HepG2 (cell line): ENCODE data around the gene LTA. TPM values are rescaled to one million over a fixed set of nuclear protein-coding genes. Genes with fewer than 3 reads are reported as not detected.

ENCODE experiments used
- ARID2 ChIP-seq: sonication (generic); formaldehyde crosslinking; IDR thresholded peaks from 2 replicates; pipeline ENCODE4 v1.8.1; 2022; ENCODE audit warnings: mild to moderate bottlenecking, missing genetic modification reagents, borderline replicate concordance
- BORCS8-MEF2B ChIP-seq: sonication (generic); formaldehyde crosslinking; IDR thresholded peaks from 2 replicates; pipeline ENCODE4 v1.8.0; 2022; ENCODE audit warnings: mild to moderate bottlenecking, missing genetic modification reagents
- BRF2 ChIP-seq: sonication (generic); formaldehyde crosslinking; IDR thresholded peaks from 2 replicates; pipeline ENCODE4 v1.8.1; 2022; ENCODE audit warnings: mild to moderate bottlenecking, missing genetic modification reagents
- CC2D1A ChIP-seq: sonication (generic); formaldehyde crosslinking; IDR thresholded peaks from 2 replicates; pipeline ENCODE4 v1.8.1; 2023; ENCODE audit warnings: mild to moderate bottlenecking, missing genetic modification reagents
- E2F5 ChIP-seq: sonication (generic); formaldehyde crosslinking; conservative IDR thresholded peaks from 2 replicates; pipeline ENCODE4 v1.4.0; 2020; ENCODE audit warnings: missing genetic modification reagents
- IKZF5 ChIP-seq: IDR thresholded peaks from 2 replicates; pipeline ENCODE4 v1.6.1; 2018; ENCODE audit warnings: missing genetic modification reagents, mild to moderate bottlenecking, missing compliant biosample characterization
- NBN ChIP-seq: fragments of 450-650 bp; conservative IDR thresholded peaks from 2 replicates; pipeline ENCODE4 v1.6.1; 2017
- NR1H2 ChIP-seq: sonication (generic); formaldehyde crosslinking; IDR thresholded peaks from 2 replicates; pipeline ENCODE4 v1.8.1; 2022; ENCODE audit warnings: low read depth, missing genetic modification reagents, borderline replicate concordance
- NR2F2 ChIP-seq: IDR thresholded peaks from 2 replicates; pipeline ENCODE4 v1.6.1; 2012; ENCODE audit warnings: low read depth, inconsistent platforms, borderline replicate concordance
- PRDM10 ChIP-seq: sonication (generic); formaldehyde crosslinking; IDR thresholded peaks from 2 replicates; pipeline ENCODE4 v1.4.0; 2020; ENCODE audit warnings: low read depth, missing genetic modification reagents
- RNF219 ChIP-seq: sonication (generic); formaldehyde crosslinking; IDR thresholded peaks from 2 replicates; pipeline ENCODE4 v1.5.0; 2020; ENCODE audit warnings: mild to moderate bottlenecking, missing genetic modification reagents
- SPEN ChIP-seq: sonication (generic); formaldehyde crosslinking; IDR thresholded peaks from 2 replicates; pipeline ENCODE4 v1.5.1; 2020; ENCODE audit warnings: low read depth, mild to moderate bottlenecking, missing genetic modification reagents
- TFAP4 ChIP-seq: sonication (generic); IDR thresholded peaks from 2 replicates; pipeline ENCODE4 v1.6.1; 2016; ENCODE audit warnings: low read depth, borderline replicate concordance
- ZFP36L2 ChIP-seq: sonication (generic); formaldehyde crosslinking; IDR thresholded peaks from 2 replicates; pipeline ENCODE4 v1.4.0; 2020; ENCODE audit warnings: missing genetic modification reagents
- ZNF530 ChIP-seq: sonication (generic); formaldehyde crosslinking; IDR thresholded peaks from 2 replicates; pipeline ENCODE4 v1.5.0; 2020; ENCODE audit warnings: low read depth, mild to moderate bottlenecking, missing genetic modification reagents
- ZNF616 ChIP-seq: sonication (generic); formaldehyde crosslinking; IDR thresholded peaks from 2 replicates; pipeline ENCODE4 v1.5.0; 2020; ENCODE audit warnings: low read depth, mild to moderate bottlenecking, missing genetic modification reagents
- ZNF704 ChIP-seq: sonication (generic); formaldehyde crosslinking; IDR thresholded peaks from 2 replicates; pipeline ENCODE4 v1.8.1; 2023; ENCODE audit warnings: mild to moderate bottlenecking, inconsistent platforms, moderate library complexity, missing genetic modification reagents, borderline replicate concordance
- ZNF841 ChIP-seq: sonication (generic); formaldehyde crosslinking; IDR thresholded peaks from 2 replicates; pipeline ENCODE4 v1.8.1; 2023; ENCODE audit warnings: missing genetic modification reagents, borderline replicate concordance
- polyA plus RNA-seq, 8 experiments: library from polyadenylated mRNA; depleted of rRNA in 3 of 8; stranded (reverse) in 7 of 8; unstranded in 1 of 8; fragments of >200 nt; fragmentation: Illumina TruSeq in 4 of 8; extraction: Trizol in 4 of 8; gene quantifications; 2 replicates each; pipeline versions ENCODE4 v1.2.1 to v1.2.3, GENCODE V29; 2011 to 2016; ENCODE audit warnings: low read depth in 4 of 8, missing spikeins in 1 of 8, mixed read lengths in 1 of 8; ENCODE audit not compliant: insufficient read depth in 1 of 8
- total RNA-seq, 5 experiments: library from RNA; depleted of rRNA; stranded (reverse); fragments of >200 nt; fragmentation: Illumina TruSeq; extraction: Trizol; gene quantifications; 2 replicates each; pipeline ENCODE4 v1.2.3, GENCODE V29; 2016; ENCODE audit warnings: low read depth in 1 of 5

The LTA gene
- total and polyA plus RNA-seq, 2 of the 13 experiments (the other 11 are each of a cell fraction or from before 2014, with no cell fraction given), result 0.09 TPM; not detected in 1

- TF ChIP-seq TFAP4, result no peak
- no peak for TF ChIP-seq ZNF704 (CRISPR knock-in tag)
- no peak for TF ChIP-seq NBN
- TF ChIP-seq E2F5 (CRISPR knock-in tag), result no peak
- TF ChIP-seq ZNF841 (CRISPR knock-in tag), result no peak
- TF ChIP-seq PRDM10, result no peak
- no peak for TF ChIP-seq ZNF616 (CRISPR knock-in tag)
- no peak for TF ChIP-seq ARID2 (CRISPR knock-in tag)
- TF ChIP-seq CC2D1A, result no peak
- TF ChIP-seq SPEN (CRISPR knock-in tag), result peak; percentile 16; the same call in 1 of the 2 replicates
- TF ChIP-seq IKZF5 (CRISPR knock-in tag), result no peak
- no peak for TF ChIP-seq RNF219 (CRISPR knock-in tag)
- TF ChIP-seq ZFP36L2 (CRISPR knock-in tag), result no peak
- TF ChIP-seq NR1H2 (CRISPR knock-in tag), result no peak
- TF ChIP-seq BRF2 (CRISPR knock-in tag), result no peak
- TF ChIP-seq NR2F2, result no peak; the same call in 1 of the 2 replicates
- peak; percentile 25; the same call in 1 of the 2 replicates for TF ChIP-seq BORCS8-MEF2B (CRISPR knock-in tag)
- TF ChIP-seq ZNF530 (CRISPR knock-in tag), result no peak
These were observed 43.2 kb upstream of the LTA start, which contains the start of gene MCCD1 (continued) for GRCh38 chr6:31528821-31529328.
